ENCODE measurements around the gene MRPL53. TPM values are rescaled to one million over a fixed set of nuclear protein-coding genes. Genes with fewer than 3 reads are reported as not detected.

The MRPL53 gene
- total and polyA plus RNA-seq, 2 of the 13 experiments (the other 11 are each of a cell fraction or from before 2014, with no cell fraction given) = 34.3 to 51.9 TPM

- no peak for TF ChIP-seq ZNF280B (CRISPR knock-in tag; IDR thresholded peaks at IDR 0.05; ENCODE audit: borderline replicate concordance)
- no peak for TF ChIP-seq ZNF549 (CRISPR knock-in tag; IDR thresholded peaks at IDR 0.05)
- TF ChIP-seq ARID3A (IDR thresholded peaks at IDR 0.05; ENCODE audit: low read depth, low read length) = no peak
- TF ChIP-seq ZNF256 (CRISPR knock-in tag; conservative IDR thresholded peaks at IDR 0.05) = no peak
- TF ChIP-seq ZNF230 (CRISPR knock-in tag; IDR thresholded peaks at IDR 0.05) = no peak
- no peak for TF ChIP-seq NAIF1 (CRISPR knock-in tag; IDR thresholded peaks at IDR 0.05; ENCODE audit: borderline replicate concordance)
- TF ChIP-seq KIAA2018 (CRISPR knock-in tag; IDR thresholded peaks at IDR 0.05; ENCODE audit: borderline replicate concordance) = no peak
- 0 out of 4 replicates have a peak, but pooled peaks of 1 of the 2 experiments have one; percentile 45 for TF ChIP-seq KLF16 (CRISPR knock-in tag; IDR thresholded peaks at IDR 0.05)
- TF ChIP-seq ZNF430 (CRISPR knock-in tag; IDR thresholded peaks at IDR 0.05) = 0 out of 2 replicates have a peak, but pooled peaks have one; percentile 22
- no peak for TF ChIP-seq ZNF446 (CRISPR knock-in tag; IDR thresholded peaks at IDR 0.05)
- TF ChIP-seq ZNF780A (CRISPR knock-in tag; IDR thresholded peaks at IDR 0.05) = no peak
- no peak for TF ChIP-seq YY1 (IDR thresholded peaks at IDR 0.05; ENCODE audit: insufficient read depth, insufficient replicate concordance, low read depth, low read length)
- no peak for TF ChIP-seq MBD4 (IDR thresholded peaks at IDR 0.05; ENCODE audit: borderline replicate concordance, low read length)
- TF ChIP-seq AGO1 (IDR thresholded peaks at IDR 0.05; ENCODE audit: low read depth, low read length, poor library complexity, severe bottlenecking) = no peak
- TF ChIP-seq ATF5 (CRISPR knock-in tag; IDR thresholded peaks at IDR 0.05; ENCODE audit: low read depth) = no peak
Measured at GRCh38 chr2:74447230-74447999, 25.1 kb downstream of the MRPL53 start (continued).

All from HepG2 (cell line).